ENCODE results near the gene FHIT.

GRCh38 chr3:60206206-60206605 is 1045.0 kb downstream of the FHIT start:
- TF ChIP-seq CTCF (IDR thresholded peaks at IDR 0.05) (no peak), POLR2A (IDR thresholded peaks at IDR 0.05) (no peak), POLR2AphosphoS5 (IDR thresholded peaks at IDR 0.05) (no peak), EP300 (IDR thresholded peaks at IDR 0.05) (no peak)
